ENCODE measurements around the gene POLA2. TPM values are rescaled to one million over a fixed set of nuclear protein-coding genes. Genes with fewer than 3 reads are reported as not detected.

Gene POLA2
- polyA plus RNA-seq, 3 donors = 4.0 to 8.3 (median 5.2) TPM

DNA sequence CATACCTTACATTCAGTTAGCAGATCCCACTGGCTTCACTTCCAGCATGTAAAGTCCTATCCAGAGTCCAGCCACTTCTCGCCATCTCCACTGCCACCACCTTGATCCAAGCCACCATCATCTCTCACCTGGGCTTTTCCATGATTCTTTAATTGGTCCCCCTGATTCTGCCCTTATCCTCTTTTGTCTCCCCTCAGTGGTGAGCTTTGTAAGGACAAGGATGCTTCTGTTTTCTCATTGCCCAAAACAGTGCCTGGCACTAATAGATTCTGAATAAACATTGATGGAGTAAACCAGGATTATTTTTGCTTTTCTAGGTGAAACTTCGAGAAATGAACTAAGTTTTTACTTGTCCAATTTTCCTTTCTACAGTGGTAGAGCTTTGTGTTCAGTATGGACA, 4.4 kb downstream of the POLA2 start:
- Mint-ChIP-seq H3K9me3 (no peaks in the 10 kb centered on the region), H3K27me3 (ENCODE audit: low read depth in 3 of 3) (peaks cover 0 to 1% (median 0%) of the 10 kb centered on the region in 3 donors), H3K4me3 (no peak overlapping the region), H3K36me3 (peaks cover 47% of the 10 kb centered on the region in 2 donors), H3K4me1 (peaks cover 23% of the 10 kb centered on the region), H3K27ac (peak overlapping the region in 3 of 7 donors; percentile 4 to 62 (median 37))
- 100% methylated on average over 1 of the region's 2 CpGs for WGBS (ENCODE audit: insufficient coverage)
- peaks cover 45% of the 10 kb centered on the region for H3K79me2 ChIP-seq (ENCODE audit: insufficient read depth, low read length)
- no peaks in the 10 kb centered on the region for H3K9me3 ChIP-seq (replicated peaks in 1 of 2; ENCODE audit: control insufficient read depth in 1 of 2, insufficient read depth in 1 of 2, low read length in 2 of 2)
- H3K27ac ChIP-seq (ENCODE audit: low read depth in 1 of 2, low read length in 2 of 2) = peak overlapping the region in 1 of 2 donors; percentile 16
- no peak overlapping the region for H3K9ac ChIP-seq (ENCODE audit: insufficient read depth, low read length, poor library complexity, severe bottlenecking)
- no peak for DNase-seq
- H3K36me3 ChIP-seq (replicated peaks in 1 of 2; ENCODE audit: control insufficient read depth in 1 of 2, insufficient read depth in 2 of 2, low read length in 2 of 2) = peaks cover 29 to 54% of the 10 kb centered on the region in 2 donors
- H3K4me3 ChIP-seq (replicated peaks in 1 of 3; ENCODE audit: low read depth in 2 of 3, low read length in 3 of 3) = no peak overlapping the region
- intact Hi-C loops (cut with micrococcal nuclease) = loop anchor here in 1 of 2 donors (10.0 kb wide), 1 partner anchor 269 kb away; no protein-coding TSS in a partner anchor
- no peaks in the 10 kb centered on the region for H3K27me3 ChIP-seq (ENCODE audit: control insufficient read depth in 2 of 2, insufficient read depth in 2 of 2, low read length in 2 of 2)
- H2AFZ ChIP-seq (ENCODE audit: insufficient read depth, low read depth, low read length, poor library complexity, severe bottlenecking) = no peak overlapping the region
- peaks cover 13 to 20% of the 10 kb centered on the region in 2 donors for H3K4me1 ChIP-seq (ENCODE audit: control insufficient read depth in 1 of 2, insufficient read depth in 2 of 2, low read length in 2 of 2)
- H3K4me2 ChIP-seq (replicated peaks; ENCODE audit: extremely low read depth, low read length, poor library complexity, severe bottlenecking) = no peak overlapping the region
- TF ChIP-seq, protein P1, sequence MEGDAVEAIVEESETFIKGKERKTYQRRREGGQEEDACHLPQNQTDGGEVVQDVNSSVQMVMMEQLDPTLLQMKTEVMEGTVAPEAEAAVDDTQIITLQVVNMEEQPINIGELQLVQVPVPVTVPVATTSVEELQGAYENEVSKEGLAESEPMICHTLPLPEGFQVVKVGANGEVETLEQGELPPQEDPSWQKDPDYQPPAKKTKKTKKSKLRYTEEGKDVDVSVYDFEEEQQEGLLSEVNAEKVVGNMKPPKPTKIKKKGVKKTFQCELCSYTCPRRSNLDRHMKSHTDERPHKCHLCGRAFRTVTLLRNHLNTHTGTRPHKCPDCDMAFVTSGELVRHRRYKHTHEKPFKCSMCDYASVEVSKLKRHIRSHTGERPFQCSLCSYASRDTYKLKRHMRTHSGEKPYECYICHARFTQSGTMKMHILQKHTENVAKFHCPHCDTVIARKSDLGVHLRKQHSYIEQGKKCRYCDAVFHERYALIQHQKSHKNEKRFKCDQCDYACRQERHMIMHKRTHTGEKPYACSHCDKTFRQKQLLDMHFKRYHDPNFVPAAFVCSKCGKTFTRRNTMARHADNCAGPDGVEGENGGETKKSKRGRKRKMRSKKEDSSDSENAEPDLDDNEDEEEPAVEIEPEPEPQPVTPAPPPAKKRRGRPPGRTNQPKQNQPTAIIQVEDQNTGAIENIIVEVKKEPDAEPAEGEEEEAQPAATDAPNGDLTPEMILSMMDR (IDR thresholded peaks at IDR 0.05) = no peak
- no peaks in the 10 kb centered on the region for H4K20me1 ChIP-seq (ENCODE audit: insufficient read depth, low read length)

DNA sequence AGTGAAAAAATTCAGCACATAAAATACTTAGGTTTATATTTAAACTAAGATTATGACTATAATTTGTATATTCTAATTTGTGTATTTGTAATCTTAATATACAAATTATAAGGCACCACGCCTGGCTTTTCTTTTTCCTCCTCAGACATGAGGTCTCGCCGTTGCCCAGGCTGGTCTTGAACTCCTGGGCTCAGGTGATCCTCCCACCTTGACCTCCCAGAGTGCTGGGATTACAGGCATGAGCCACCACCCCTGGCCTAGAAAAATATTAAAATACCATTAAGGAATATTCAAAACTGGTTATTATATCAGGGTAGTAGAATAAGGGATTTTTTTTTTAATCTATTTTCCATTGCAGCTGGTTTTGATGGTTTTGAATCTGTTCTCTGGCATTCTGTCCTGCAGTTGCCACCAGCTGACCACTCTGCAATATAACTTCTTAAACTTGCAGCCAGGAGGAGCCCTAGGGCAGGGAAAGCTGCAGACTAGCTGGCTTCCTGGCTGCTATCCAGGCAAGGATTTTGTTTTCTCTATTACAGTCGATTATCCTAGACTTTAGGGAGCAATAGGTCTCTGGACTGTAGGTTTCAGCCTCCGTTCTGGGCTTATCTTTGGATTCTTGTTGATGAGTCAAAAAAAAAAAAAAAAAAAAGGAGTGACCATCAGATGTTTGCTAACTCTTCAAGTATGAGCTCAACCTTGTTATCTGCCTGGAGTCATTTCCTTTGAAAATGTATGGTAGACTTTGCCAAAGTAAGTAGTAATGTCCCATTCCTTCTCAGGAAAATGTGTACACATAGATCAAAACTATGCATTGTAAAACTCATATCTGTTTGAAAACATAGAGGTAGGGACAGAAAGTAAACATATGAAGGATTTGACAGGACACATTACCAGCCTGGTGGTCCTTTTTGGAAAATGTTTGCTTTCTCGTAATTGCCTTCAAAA, 13.2 kb downstream of the POLA2 start:
- no peak overlapping the region for H3K4me2 ChIP-seq (replicated peaks; ENCODE audit: extremely low read depth, low read length, poor library complexity, severe bottlenecking)
- 90% methylated on average over 2 of the region's 6 CpGs for WGBS (ENCODE audit: insufficient coverage)
- H3K36me3 Mint-ChIP-seq = peaks cover 55 to 56% of the 10 kb centered on the region in 2 donors
- no peaks in the 10 kb centered on the region for H4K20me1 ChIP-seq (ENCODE audit: insufficient read depth, low read length)
- H3K4me3 Mint-ChIP-seq = no peak overlapping the region
- H3K27me3 Mint-ChIP-seq (ENCODE audit: low read depth in 3 of 3) = peaks cover 0 to 2% (median 1%) of the 10 kb centered on the region in 3 donors
- H3K79me2 ChIP-seq (ENCODE audit: insufficient read depth, low read length) = no peaks in the 10 kb centered on the region
- no peaks in the 10 kb centered on the region for H3K27me3 ChIP-seq (ENCODE audit: control insufficient read depth in 2 of 2, insufficient read depth in 2 of 2, low read length in 2 of 2)
- peak; percentile 64 to 80 (median 72) for DNase-seq
- H3K27ac ChIP-seq (ENCODE audit: low read depth in 1 of 2, low read length in 2 of 2) = no peak overlapping the region
- no peaks in the 10 kb centered on the region for H3K9me3 ChIP-seq (replicated peaks in 1 of 2; ENCODE audit: control insufficient read depth in 1 of 2, insufficient read depth in 1 of 2, low read length in 2 of 2)
- TF ChIP-seq, protein P1 (IDR thresholded peaks at IDR 0.05) = peak; percentile 93
- H3K27ac Mint-ChIP-seq = no peak overlapping the region
- peaks cover 10 to 12% of the 10 kb centered on the region in 2 donors for H3K4me1 ChIP-seq (ENCODE audit: control insufficient read depth in 1 of 2, insufficient read depth in 2 of 2, low read length in 2 of 2)
- H3K9ac ChIP-seq (ENCODE audit: insufficient read depth, low read length, poor library complexity, severe bottlenecking) = no peak overlapping the region
- peaks cover 15% of the 10 kb centered on the region for H3K4me1 Mint-ChIP-seq
- no peak overlapping the region for H3K4me3 ChIP-seq (replicated peaks in 1 of 3; ENCODE audit: low read depth in 2 of 3, low read length in 3 of 3)
- no peak overlapping the region for H2AFZ ChIP-seq (ENCODE audit: insufficient read depth, low read depth, low read length, poor library complexity, severe bottlenecking)
- intact Hi-C loops (cut with micrococcal nuclease) = loop anchor here (1.0 to 5.0 kb wide), 3 partner anchors 40 to 57 kb away; partner anchors contain the start of genes CDC42EP2 (in 1 of the 2) and DPF2 (in 1 of the 2)
- no peaks in the 10 kb centered on the region for H3K9me3 Mint-ChIP-seq
- peaks cover 32 to 57% of the 10 kb centered on the region in 2 donors for H3K36me3 ChIP-seq (replicated peaks in 1 of 2; ENCODE audit: control insufficient read depth in 1 of 2, insufficient read depth in 2 of 2, low read length in 2 of 2)
